SKM-1 (cell line): ENCODE measurements around the gene MPL.

Source experiments
- DNase-seq: peaks from one replicate; lab custom pipeline; 2025; ENCODE audit not compliant: unreplicated experiment; lab: John Stamatoyannopoulos, UW

Gene MPL

DNA sequence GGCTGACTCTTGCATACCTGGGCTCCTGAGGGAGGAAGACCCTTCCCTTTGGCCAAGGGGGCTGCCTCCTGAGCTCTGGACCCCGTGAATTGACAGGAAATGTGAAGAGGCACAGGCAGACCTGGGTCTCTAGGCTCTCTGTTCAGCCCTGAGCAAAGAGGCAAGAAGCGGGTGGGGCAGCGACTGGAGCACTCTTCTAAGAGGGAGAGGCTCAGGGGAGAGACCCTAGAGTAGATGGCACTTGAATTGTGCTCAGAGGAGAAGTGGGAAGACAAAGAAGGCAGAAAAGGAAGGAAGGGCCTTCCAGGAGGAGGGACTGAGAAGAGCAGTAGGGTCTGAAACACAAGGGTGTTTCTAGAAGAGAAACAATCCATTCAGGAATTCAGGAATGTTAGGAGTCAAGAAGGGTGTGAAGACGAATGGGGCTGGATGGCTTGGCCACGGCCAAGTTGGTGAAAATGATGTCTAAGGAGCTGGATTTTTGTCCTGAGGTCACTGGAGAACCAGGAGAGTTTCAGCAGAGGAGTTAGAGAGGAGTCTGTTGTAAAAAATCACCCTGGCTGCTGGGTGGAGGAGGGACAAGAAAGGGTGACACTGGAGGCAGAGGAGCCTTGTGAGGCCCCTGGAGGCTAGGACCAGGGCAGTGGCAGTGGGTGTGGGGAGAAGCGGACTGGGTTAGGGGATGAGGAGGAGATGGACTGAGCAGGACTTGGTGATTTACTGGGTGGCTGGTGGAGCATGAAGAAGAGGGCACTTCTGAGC lies 31.5 kb upstream of the MPL start:
- DNase-seq: no peak

- no peak for DNase-seq
Measured at GRCh38 chr1:43306688-43307457, 30.7 kb upstream of the MPL start.

DNA sequence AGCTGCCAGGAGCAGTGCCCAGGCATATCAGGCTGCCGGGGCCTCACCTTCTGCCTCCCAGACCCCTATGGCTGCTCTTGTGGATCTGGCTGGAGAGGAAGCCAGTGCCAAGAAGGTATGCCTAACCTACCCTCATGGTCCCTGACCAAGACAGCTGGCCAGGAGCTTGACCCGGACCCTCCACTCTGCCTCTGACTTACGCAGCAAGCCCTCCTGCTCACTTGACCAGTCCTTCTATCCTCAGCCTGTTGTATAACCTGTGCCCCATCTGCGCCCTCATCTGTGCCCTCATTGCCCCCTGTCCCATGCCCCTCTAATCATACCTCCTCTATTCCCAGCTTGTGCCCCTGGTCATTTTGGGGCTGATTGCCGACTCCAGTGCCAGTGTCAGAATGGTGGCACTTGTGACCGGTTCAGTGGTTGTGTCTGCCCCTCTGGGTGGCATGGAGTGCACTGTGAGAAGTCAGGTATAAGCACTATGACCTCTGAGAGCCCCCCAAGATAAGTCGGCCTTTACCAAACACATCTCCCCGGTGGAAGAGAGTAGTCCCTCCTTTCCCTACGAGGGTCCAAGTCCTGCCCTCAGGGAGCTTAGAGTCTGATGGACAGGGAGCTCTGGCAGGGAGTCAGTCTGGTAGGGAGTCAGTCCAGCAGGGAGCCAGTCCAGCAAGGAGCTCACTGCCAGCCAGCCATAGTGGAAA lies 30.0 kb upstream of the MPL start:
- no peak for DNase-seq

DNA sequence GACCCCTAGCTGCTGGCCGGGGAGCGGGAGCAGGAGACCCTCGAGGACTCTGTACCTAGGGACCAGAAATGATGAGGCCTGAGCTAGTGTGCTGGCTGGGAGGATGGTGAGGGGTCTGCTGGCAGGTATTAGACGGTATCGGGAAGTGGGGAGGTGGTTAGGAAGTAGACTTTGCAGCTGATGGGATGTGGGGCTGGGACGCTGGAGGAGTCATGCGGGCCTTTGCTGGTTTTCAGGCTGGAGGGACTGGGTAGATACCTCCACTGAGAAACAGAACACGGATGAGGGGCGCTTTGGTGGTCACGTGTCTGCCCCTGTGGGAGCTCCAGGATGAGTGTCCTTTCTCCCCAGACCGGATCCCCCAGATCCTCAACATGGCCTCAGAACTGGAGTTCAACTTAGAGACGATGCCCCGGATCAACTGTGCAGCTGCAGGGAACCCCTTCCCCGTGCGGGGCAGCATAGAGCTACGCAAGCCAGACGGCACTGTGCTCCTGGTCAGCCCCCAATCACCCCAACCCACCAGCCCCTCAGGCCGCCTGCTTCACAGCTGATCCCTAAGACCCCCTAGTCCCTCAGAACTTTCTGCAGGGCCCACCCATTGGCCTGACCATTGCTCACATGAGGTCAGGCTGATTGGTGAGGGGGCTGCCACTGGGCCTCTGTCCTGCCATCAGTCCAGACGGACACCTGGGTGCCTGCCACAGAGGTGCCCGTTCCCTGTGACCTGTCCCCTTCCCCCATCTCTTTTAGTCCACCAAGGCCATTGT lies 28.8 kb upstream of the MPL start:
- no peak for DNase-seq

- no peak for DNase-seq
Measured at GRCh38 chr1:43309405-43310025, 28.1 kb upstream of the MPL start.

- no peak for DNase-seq
Measured at GRCh38 chr1:43311521-43311920, 26.1 kb upstream of the MPL start.

DNA sequence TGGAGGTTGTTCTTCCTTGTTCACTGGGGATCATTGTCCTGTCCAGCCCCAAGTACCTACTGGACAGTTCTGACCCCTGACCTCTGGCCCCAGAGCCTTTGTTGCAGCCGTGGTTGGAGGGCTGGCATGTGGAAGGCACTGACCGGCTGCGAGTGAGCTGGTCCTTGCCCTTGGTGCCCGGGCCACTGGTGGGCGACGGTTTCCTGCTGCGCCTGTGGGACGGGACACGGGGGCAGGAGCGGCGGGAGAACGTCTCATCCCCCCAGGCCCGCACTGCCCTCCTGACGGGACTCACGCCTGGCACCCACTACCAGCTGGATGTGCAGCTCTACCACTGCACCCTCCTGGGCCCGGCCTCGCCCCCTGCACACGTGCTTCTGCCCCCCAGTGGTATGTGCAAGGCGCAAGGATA lies 25.4 kb upstream of the MPL start:
- no peak for DNase-seq

GRCh38 chr1:43312663-43313515 lies 24.7 kb upstream of the MPL start:
- DNase-seq: no peak

GRCh38 chr1:43313771-43314170 lies 23.8 kb upstream of the MPL start:
- DNase-seq: no peak

GRCh38 chr1:43314233-43314632 lies 23.4 kb upstream of the MPL start:
- DNase-seq: no peak

- no peak for DNase-seq
Measured at GRCh38 chr1:43315481-43315880, 22.1 kb upstream of the MPL start.

- no peak for DNase-seq
Measured at GRCh38 chr1:43315963-43316737, 21.5 kb upstream of the MPL start.

DNA sequence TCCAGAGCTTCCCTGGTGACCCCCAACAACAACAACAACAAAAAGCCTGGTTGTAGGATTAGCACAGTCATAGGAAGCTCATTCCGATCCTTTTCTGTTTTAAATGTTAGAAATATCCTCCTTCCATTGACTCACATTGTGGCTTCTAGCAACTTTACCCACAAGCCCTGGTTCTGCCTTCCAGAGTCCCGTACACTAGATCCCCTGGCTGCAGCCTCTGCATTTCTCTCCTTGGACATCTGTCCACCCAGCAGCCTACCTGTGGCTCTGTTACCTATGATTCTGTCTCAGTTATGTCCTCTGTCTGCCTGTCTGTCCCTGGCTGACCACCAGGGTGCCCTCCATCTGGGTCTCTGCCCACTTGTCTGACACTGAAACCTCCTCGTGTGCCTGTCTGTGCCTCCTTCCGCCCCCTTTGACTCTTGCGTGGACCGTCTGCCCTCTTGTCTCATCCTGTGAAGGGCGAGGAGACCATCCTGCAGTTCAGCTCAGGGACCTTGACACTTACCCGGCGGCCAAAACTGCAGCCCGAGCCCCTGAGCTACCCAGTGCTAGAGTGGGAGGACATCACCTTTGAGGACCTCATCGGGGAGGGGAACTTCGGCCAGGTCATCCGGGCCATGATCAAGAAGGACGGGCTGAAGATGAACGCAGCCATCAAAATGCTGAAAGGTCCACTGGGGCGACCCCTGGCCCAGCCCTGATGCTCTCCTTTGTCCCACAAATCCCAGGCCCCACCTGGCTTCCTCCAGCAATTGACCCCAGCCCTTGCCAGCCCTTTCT lies 20.7 kb upstream of the MPL start:
- no peak for DNase-seq

DNA sequence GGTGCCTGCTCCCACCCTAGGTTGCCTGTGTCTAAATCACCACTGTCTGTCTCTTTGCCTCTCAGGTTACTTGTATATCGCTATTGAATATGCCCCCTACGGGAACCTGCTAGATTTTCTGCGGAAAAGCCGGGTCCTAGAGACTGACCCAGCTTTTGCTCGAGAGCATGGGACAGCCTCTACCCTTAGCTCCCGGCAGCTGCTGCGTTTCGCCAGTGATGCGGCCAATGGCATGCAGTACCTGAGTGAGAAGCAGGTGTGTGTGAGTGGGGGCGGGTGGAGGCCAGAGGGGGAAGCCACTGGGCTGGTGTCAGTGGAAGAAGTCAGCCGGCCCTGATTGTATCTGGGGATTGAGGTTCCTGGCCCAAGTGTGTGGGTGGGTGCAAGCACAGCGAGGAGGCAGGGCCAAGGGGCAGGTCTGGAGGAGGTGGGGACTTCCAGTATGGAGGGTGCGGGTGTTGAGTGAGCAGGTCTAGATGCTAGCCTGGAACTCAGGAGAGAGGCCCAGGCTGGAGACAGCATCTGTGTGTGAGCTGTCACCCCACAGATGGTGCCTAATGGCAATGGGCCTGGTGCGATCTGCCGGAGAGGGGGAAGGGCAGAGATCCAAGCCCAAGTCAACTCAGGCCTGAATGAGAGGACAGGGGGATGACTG lies 19.7 kb upstream of the MPL start:
- no peak for DNase-seq

GRCh38 chr1:43318831-43319230 lies 18.8 kb upstream of the MPL start:
- DNase-seq: no peak

DNA sequence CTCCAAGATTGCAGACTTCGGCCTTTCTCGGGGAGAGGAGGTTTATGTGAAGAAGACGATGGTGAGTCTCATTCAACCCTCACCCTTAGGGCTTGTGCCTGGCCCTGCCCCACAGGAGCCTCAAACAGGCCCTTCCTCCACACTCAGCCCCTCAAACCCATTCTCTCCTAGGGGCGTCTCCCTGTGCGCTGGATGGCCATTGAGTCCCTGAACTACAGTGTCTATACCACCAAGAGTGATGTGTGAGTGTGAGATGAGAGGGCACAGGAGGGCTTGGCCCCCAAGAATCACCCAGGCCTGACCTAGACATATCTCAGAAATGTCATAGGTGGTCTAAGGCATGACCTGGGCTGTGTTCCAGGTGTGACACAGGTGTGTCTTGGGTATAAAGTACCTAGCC lies 18.3 kb upstream of the MPL start:
- no peak for DNase-seq

DNA sequence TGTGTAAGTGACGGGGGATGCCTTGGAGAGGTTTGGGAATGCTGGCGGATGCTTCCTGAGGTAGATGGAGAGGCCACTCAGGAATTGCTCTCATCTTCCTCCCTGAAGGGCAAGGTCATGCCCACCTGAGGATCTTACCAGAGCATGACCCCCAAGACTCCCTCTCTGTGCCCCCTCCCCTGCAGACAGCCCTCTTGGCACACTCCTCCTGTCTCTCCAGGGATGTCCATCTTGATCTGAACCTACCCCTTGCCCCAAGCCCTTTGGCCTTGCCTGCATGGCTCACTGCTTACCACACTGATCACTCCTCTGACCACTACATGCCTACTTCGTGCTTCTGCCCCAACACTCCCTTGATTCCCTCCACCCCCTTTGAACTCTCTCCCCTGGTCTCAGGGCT lies 17.9 kb upstream of the MPL start:
- DNase-seq: peak; percentile 4
